ENCODE measurements around the gene PTPRA.

- no peak for TF ChIP-seq EP300 (IDR thresholded peaks at IDR 0.05)
- no peak for TF ChIP-seq CTCF (IDR thresholded peaks at IDR 0.05)
- TF ChIP-seq POLR2A (IDR thresholded peaks at IDR 0.05): no peak
Measured at GRCh38 chr20:2883726-2884637, 10.7 kb downstream of the PTPRA start.

Data from stomach (tissue), 4 donors.